ENCODE results near the gene GAB1.

GRCh38 chr4:143375326-143376073 lies 38.8 kb downstream of the GAB1 start:
- TF ChIP-seq CTCF (IDR thresholded peaks at IDR 0.05) (peak; percentile 19; the same call in 1 of the 2 replicates), ZFX (IDR thresholded peaks at IDR 0.05; ENCODE audit: borderline replicate concordance) (no peak)

Data from 22Rv1 (cell line).